Measurements from ENCODE around the gene USP32. TPM values are rescaled to one million over a fixed set of nuclear protein-coding genes. Genes with fewer than 3 reads are reported as not detected.

The USP32 gene
- total and polyA plus RNA-seq, 2 donors (not counting 3 experiments of a cell fraction or from before 2014, with no cell fraction given): 15.7 to 52.9 TPM

DNA sequence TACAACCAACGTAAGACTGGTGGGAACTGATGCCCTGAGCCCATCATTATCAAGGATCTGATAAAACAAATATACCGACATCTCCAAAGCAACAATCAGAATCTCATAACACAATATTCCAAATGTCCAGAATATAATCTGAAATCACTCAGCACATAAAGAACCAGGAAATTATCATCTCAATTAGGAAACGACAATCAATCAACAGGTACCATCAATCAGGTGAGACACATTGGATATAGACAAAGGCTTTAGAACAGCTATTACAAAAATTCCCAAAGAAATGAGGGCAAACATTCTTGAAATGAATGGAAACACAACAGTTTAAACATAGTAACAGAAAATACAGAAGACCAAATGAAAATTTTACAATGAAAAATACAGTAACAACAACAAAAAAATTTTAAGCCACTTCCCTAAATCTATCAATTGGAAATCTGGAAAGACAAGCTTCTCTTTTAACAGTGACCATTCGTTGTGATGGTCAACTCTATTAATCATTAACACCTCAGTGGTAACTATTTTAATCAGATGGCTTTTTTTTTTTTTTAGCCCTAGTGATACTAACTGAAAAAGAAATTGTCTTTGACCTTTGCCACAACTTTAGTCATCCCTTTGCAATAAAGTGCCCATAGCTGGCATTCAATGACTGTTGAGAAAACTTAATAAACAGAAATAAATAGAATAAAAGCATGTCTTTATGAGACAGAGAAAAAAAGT lies 70.4 kb downstream of the USP32 start:
- Histone ChIP-seq H3K79me2 (ENCODE audit: control insufficient read depth, insufficient read depth, low read length) (peaks cover 32% of the 10 kb centered on the region), H3K36me3 (ENCODE audit: control insufficient read depth in 2 of 2, extremely low read depth in 1 of 2, insufficient read depth in 2 of 2, low read length in 2 of 2) (no peaks in the 10 kb centered on the region), H4K20me1 (replicated peaks; ENCODE audit: control insufficient read depth, extremely low read depth, insufficient read depth, low read length) (no peaks in the 10 kb centered on the region), H3K9me3 (replicated peaks; ENCODE audit: control insufficient read depth, insufficient read depth, low read length) (no peaks in the 10 kb centered on the region), H3K9me1 (replicated peaks; ENCODE audit: control insufficient read depth, extremely low read depth, insufficient read depth, low read length) (no peaks in the 10 kb centered on the region), H3K27ac (ENCODE audit: insufficient read depth, low read depth, low read length) (no peak overlapping the region), H2AFZ (ENCODE audit: low read depth, low read length) (no peak overlapping the region), H3K4me1 (ENCODE audit: control insufficient read depth, extremely low read depth, insufficient read depth, low read length) (no peaks in the 10 kb centered on the region), H3K9ac (replicated peaks; ENCODE audit: extremely low read depth, insufficient read depth, low read length) (no peak overlapping the region), H3K27me3 (ENCODE audit: control insufficient read depth in 2 of 2, insufficient read depth in 2 of 2, low read length in 2 of 2) (no peaks in the 10 kb centered on the region), H3K4me3 (replicated peaks in 1 of 3; ENCODE audit: insufficient read depth in 1 of 3, low read depth in 1 of 3, low read length in 3 of 3) (no peak overlapping the region), H3K4me2 (ENCODE audit: insufficient read depth, low read length) (no peak overlapping the region)
- TF ChIP-seq JUN (IDR thresholded peaks at IDR 0.05; ENCODE audit: borderline replicate concordance, insufficient read depth, insufficient read length, low read depth): no peak
- TF ChIP-seq, protein P1, sequence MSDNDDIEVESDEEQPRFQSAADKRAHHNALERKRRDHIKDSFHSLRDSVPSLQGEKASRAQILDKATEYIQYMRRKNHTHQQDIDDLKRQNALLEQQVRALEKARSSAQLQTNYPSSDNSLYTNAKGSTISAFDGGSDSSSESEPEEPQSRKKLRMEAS (IDR thresholded peaks at IDR 0.05; ENCODE audit: insufficient read depth, insufficient read length): no peak
- TF ChIP-seq EZH2 (IDR thresholded peaks at IDR 0.05; ENCODE audit: borderline replicate concordance, low read depth, low read length, severe bottlenecking): no peak
- TF ChIP-seq POLR2A (IDR thresholded peaks at IDR 0.05; ENCODE audit: low read depth, low read length): no peak
- POLR2A ChIA-PET: interaction anchor here (0.7 kb wide), 1 partner anchor 24 kb away, joined by 3 read pairs; no protein-coding TSS in a partner anchor
- FAIRE-seq: no peak
- intact Hi-C loops (cut with micrococcal nuclease): no loop called here
- no TSS peak for BruUV-seq (replicated peaks)
- no peak for DNase-seq (ENCODE audit: low read depth, low spot score)
- CTCF ChIA-PET: interaction anchor here (1.5 kb wide), 1 partner anchor 9 kb away, joined by 6 read pairs; no protein-coding TSS in a partner anchor
- dilution Hi-C loops (cut with MboI; ENCODE audit: extremely low pct_ligation_motif_present, low sequenced_read_pairs): no loop called here

DNA sequence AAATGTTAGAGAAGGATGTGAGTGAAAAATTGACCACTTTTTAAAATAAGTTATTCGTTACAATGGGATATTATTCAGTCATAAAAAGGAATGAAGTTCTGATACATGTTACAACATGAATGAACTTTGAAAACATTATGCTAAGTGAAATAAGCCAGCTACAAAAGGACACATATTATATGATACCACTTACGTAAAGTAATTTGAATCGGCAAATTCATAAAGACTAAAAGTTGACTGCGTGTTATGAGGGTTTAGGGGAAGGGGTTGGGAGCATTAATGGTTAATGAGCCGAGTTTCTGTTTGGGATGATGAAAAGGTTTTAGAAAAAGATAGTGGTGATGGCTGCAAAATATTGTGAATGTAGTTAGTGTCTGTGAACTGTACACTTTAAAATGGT lies 73.1 kb downstream of the USP32 start:
- DNase-seq (ENCODE audit: low read depth, low spot score) (no peak), FAIRE-seq (no peak)
- no peaks in the 10 kb centered on the region for H3K9me1 ChIP-seq (replicated peaks; ENCODE audit: control insufficient read depth, extremely low read depth, insufficient read depth, low read length)
- no peaks in the 10 kb centered on the region for H3K36me3 ChIP-seq (ENCODE audit: control insufficient read depth in 2 of 2, extremely low read depth in 1 of 2, insufficient read depth in 2 of 2, low read length in 2 of 2)
- BruUV-seq (replicated peaks): no TSS peak
- peaks cover 3% of the 10 kb centered on the region for H4K20me1 ChIP-seq (replicated peaks; ENCODE audit: control insufficient read depth, extremely low read depth, insufficient read depth, low read length)
- no peak overlapping the region for H3K9ac ChIP-seq (replicated peaks; ENCODE audit: extremely low read depth, insufficient read depth, low read length)
- no peak overlapping the region for H3K4me2 ChIP-seq (ENCODE audit: insufficient read depth, low read length)
- POLR2A ChIA-PET: no interaction called here
- CTCF ChIA-PET: no interaction called here
- no peak overlapping the region for H3K4me3 ChIP-seq (replicated peaks in 1 of 3; ENCODE audit: insufficient read depth in 1 of 3, low read depth in 1 of 3, low read length in 3 of 3)
- dilution Hi-C loops (cut with MboI; ENCODE audit: extremely low pct_ligation_motif_present, low sequenced_read_pairs): no loop called here
- H3K27me3 ChIP-seq (ENCODE audit: control insufficient read depth in 2 of 2, insufficient read depth in 2 of 2, low read length in 2 of 2): no peaks in the 10 kb centered on the region
- TF ChIP-seq FOS (IDR thresholded peaks at IDR 0.05; ENCODE audit: borderline replicate concordance, insufficient read depth, low read length): no peak
- no peak for TF ChIP-seq POLR2AphosphoS5 (IDR thresholded peaks at IDR 0.05; ENCODE audit: insufficient read depth, low read depth, low read length)
- TF ChIP-seq, protein P2, sequence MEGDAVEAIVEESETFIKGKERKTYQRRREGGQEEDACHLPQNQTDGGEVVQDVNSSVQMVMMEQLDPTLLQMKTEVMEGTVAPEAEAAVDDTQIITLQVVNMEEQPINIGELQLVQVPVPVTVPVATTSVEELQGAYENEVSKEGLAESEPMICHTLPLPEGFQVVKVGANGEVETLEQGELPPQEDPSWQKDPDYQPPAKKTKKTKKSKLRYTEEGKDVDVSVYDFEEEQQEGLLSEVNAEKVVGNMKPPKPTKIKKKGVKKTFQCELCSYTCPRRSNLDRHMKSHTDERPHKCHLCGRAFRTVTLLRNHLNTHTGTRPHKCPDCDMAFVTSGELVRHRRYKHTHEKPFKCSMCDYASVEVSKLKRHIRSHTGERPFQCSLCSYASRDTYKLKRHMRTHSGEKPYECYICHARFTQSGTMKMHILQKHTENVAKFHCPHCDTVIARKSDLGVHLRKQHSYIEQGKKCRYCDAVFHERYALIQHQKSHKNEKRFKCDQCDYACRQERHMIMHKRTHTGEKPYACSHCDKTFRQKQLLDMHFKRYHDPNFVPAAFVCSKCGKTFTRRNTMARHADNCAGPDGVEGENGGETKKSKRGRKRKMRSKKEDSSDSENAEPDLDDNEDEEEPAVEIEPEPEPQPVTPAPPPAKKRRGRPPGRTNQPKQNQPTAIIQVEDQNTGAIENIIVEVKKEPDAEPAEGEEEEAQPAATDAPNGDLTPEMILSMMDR (IDR thresholded peaks at IDR 0.05; ENCODE audit: extremely low read depth in 1 of 2, insufficient read depth in 1 of 2, low read depth in 1 of 2, low read length in 2 of 2): no peak
- H3K9me3 ChIP-seq (replicated peaks; ENCODE audit: control insufficient read depth, insufficient read depth, low read length): no peaks in the 10 kb centered on the region
- no peak overlapping the region for H2AFZ ChIP-seq (ENCODE audit: low read depth, low read length)
- H3K79me2 ChIP-seq (ENCODE audit: control insufficient read depth, insufficient read depth, low read length): peaks cover 39% of the 10 kb centered on the region
- intact Hi-C loops (cut with micrococcal nuclease): no loop called here
- no peaks in the 10 kb centered on the region for H3K4me1 ChIP-seq (ENCODE audit: control insufficient read depth, extremely low read depth, insufficient read depth, low read length)
- H3K27ac ChIP-seq (ENCODE audit: insufficient read depth, low read depth, low read length): no peak overlapping the region

All from endothelial cell of umbilical vein (primary cell).